Chondrocyte (in vitro differentiated cells): ENCODE data around the gene GRAMD4. TPM values are rescaled to one million over a fixed set of nuclear protein-coding genes. Genes with fewer than 3 reads are reported as not detected.

Experiments used
- DNase-seq: peaks from one replicate; pipeline ENCODE4 v3.0.0; 2021; ENCODE audit warnings: mixed read lengths, low spot score
- H3K27ac Mint-ChIP-seq: one replicate; pipeline ENCODE4 v1.8.0; 2021; ENCODE audit warnings: mild to moderate bottlenecking, moderate library complexity, mixed read lengths; ENCODE audit not compliant: unreplicated experiment
- H3K27me3 Mint-ChIP-seq: 2 replicates; pipeline ENCODE4 v1.8.0; 2021; ENCODE audit warnings: low read depth, mixed read lengths
- H3K36me3 Mint-ChIP-seq: 2 replicates; pipeline ENCODE4 v1.8.0; 2021; ENCODE audit warnings: low read depth, mixed read lengths
- H3K4me1 Mint-ChIP-seq: 2 replicates; pipeline ENCODE4 v1.8.0; 2021; ENCODE audit warnings: low read depth, mild to moderate bottlenecking, mixed read lengths
- H3K4me3 Mint-ChIP-seq: one replicate; pipeline ENCODE4 v1.8.0; 2021; ENCODE audit warnings: mild to moderate bottlenecking, moderate library complexity, mixed read lengths; ENCODE audit not compliant: unreplicated experiment
- H3K9me3 Mint-ChIP-seq: 2 replicates; pipeline ENCODE4 v1.8.0; 2021; ENCODE audit warnings: low read depth, mixed read lengths
- CTCF ChIP-seq: fragments of 200-600 bp; sonication (generic); IDR thresholded peaks from 2 replicates; pipeline ENCODE4 v1.5.0; 2021; ENCODE audit warnings: antibody characterized with exemption, mild to moderate bottlenecking, moderate library complexity
- total RNA-seq: library from RNA; stranded (reverse); gene quantifications from 3 replicates; pipeline ENCODE4 v1.2.1, GENCODE V29; 2021

Gene GRAMD4
- total RNA-seq, 1 donor from 2014 or later: 31.7 TPM

- Mint-ChIP-seq H3K4me1 (peaks cover 5% of the 10 kb centered on the region), H3K36me3 (peaks cover 10% of the 10 kb centered on the region), H3K4me3 (no peak overlapping the region), H3K27ac (no peak overlapping the region), H3K9me3 (no peaks in the 10 kb centered on the region), H3K27me3 (no peaks in the 10 kb centered on the region)
- DNase-seq: no peak
- no peak for TF ChIP-seq CTCF
These were observed 46.5 kb downstream of the GRAMD4 start for GRCh38 chr22:46666577-46667244.

GRCh38 chr22:46667245-46667623 lies 47.0 kb downstream of the GRAMD4 start:
- no peak for TF ChIP-seq CTCF
- Mint-ChIP-seq H3K4me3 (no peak overlapping the region), H3K4me1 (peaks cover 5% of the 10 kb centered on the region), H3K27me3 (no peaks in the 10 kb centered on the region), H3K36me3 (peaks cover 10% of the 10 kb centered on the region), H3K9me3 (no peaks in the 10 kb centered on the region), H3K27ac (no peak overlapping the region)
- DNase-seq: no peak

DNA sequence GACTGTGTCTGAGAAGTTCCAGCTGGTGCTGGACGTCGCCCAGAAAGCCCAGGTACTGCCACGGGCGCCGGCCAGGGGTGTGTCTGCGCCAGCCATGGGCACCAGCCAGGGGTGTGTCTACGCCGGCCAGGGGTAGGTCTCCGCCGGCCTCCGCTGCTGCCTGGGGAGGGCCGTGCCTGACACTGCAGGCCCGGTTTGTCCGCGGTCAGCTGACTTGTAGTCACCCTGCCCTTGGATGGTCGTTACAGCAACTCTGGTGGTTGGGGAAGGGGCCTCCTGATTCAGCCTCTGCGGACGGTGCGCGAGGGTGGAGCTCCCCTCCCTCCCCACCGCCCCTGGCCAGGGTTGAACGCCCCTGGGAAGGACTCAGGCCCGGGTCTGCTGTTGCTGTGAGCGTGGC lies 47.9 kb downstream of the GRAMD4 start:
- DNase-seq: no peak
- Mint-ChIP-seq H3K27me3 (no peaks in the 10 kb centered on the region), H3K9me3 (no peaks in the 10 kb centered on the region), H3K36me3 (peaks cover 10% of the 10 kb centered on the region), H3K27ac (no peak overlapping the region), H3K4me3 (no peak overlapping the region), H3K4me1 (peaks cover 5% of the 10 kb centered on the region)
- TF ChIP-seq CTCF: no peak

DNA sequence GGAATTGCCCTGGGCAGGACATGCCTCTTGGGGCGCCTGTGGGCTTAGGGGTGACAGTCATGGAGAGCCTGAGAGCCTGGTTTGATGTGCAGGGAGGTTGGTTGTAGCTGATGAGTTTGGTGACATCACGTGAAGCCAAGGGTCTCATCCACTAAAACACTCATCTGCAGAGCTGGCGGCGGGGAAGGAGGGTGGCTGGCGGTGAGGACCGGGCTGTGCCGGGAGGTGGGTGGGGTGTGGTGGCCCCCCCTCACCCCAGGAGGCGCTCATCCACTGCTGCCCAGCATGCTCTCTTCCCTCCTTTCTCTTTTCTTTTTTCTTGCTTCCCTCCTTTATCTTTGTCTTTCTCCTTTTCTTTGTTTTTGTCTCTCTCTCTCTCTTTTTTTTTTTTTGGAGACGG lies 49.0 kb downstream of the GRAMD4 start:
- Mint-ChIP-seq H3K4me3 (no peak overlapping the region), H3K4me1 (peaks cover 5% of the 10 kb centered on the region), H3K9me3 (no peaks in the 10 kb centered on the region), H3K36me3 (peaks cover 10% of the 10 kb centered on the region), H3K27ac (no peak overlapping the region), H3K27me3 (no peaks in the 10 kb centered on the region)
- TF ChIP-seq CTCF: no peak
- DNase-seq: no peak

- no peaks in the 10 kb centered on the region for H3K27me3 Mint-ChIP-seq
- H3K4me1 Mint-ChIP-seq: peaks cover 5% of the 10 kb centered on the region
- TF ChIP-seq CTCF: no peak
- no peaks in the 10 kb centered on the region for H3K9me3 Mint-ChIP-seq
- H3K4me3 Mint-ChIP-seq: no peak overlapping the region
- no peak overlapping the region for H3K27ac Mint-ChIP-seq
- DNase-seq: no peak
- peaks cover 10% of the 10 kb centered on the region for H3K36me3 Mint-ChIP-seq
These were observed 51.7 kb downstream of the GRAMD4 start for GRCh38 chr22:46671824-46672432.
